Effector memory CD8-positive, alpha-beta T cell (primary cell): Measurements from ENCODE around the gene INMT.

Experiments used
- ATAC-seq: fragments of 150-1000 bp; cut with Tn5 transposase; replicated peaks from 2 replicates; pipeline ENCODE4 v1.10.0; 2021; ENCODE audit warnings: mild to moderate bottlenecking, moderate library complexity
- DNase-seq, 3 experiments: peaks; one replicate each; pipeline ENCODE4 v3.0.0; 2021
- H3K27ac Mint-ChIP-seq, 2 donors: one replicate each; pipeline ENCODE4 v1.8.0; 2022; ENCODE audit warnings: mild to moderate bottlenecking in 2 of 2, mixed read lengths in 2 of 2, moderate library complexity in 2 of 2
- H3K27me3 Mint-ChIP-seq, 2 donors: one replicate each; pipeline ENCODE4 v1.8.0; 2022; ENCODE audit warnings: mixed read lengths in 2 of 2
- H3K36me3 Mint-ChIP-seq: one replicate; pipeline ENCODE4 v1.8.0; 2022; ENCODE audit warnings: mild to moderate bottlenecking, moderate library complexity, mixed read lengths; ENCODE audit not compliant: insufficient read depth
- H3K4me1 Mint-ChIP-seq, 2 donors: one replicate each; pipeline ENCODE4 v1.8.0; 2022; ENCODE audit warnings: low read depth in 2 of 2, mixed read lengths in 2 of 2
- H3K4me3 Mint-ChIP-seq, 2 donors: one replicate each; pipeline ENCODE4 v1.8.0; 2022; ENCODE audit warnings: mild to moderate bottlenecking in 2 of 2, mixed read lengths in 2 of 2, moderate library complexity in 2 of 2
- H3K9me3 Mint-ChIP-seq, 2 donors: one replicate each; pipeline ENCODE4 v1.8.0; 2022; ENCODE audit warnings: mixed read lengths in 2 of 2

INMT gene

GRCh38 chr7:30745261-30745941 lies 6.5 kb upstream of the INMT start:
- Mint-ChIP-seq H3K4me3 (no peak overlapping the region), H3K4me1 (peaks cover 16 to 20% of the 10 kb centered on the region in 2 donors), H3K36me3 (no peaks in the 10 kb centered on the region), H3K27me3 (no peaks in the 10 kb centered on the region), H3K27ac (peak overlapping the region in 1 of 2 donors; percentile 56), H3K9me3 (no peaks in the 10 kb centered on the region)
- DNase-seq (no peak), ATAC-seq (no peak)

- no peaks in the 10 kb centered on the region for H3K36me3 Mint-ChIP-seq
- peaks cover 0 to 4% of the 10 kb centered on the region in 2 donors for H3K4me1 Mint-ChIP-seq
- ATAC-seq (no peak), DNase-seq (no peak)
- no peak overlapping the region for H3K27ac Mint-ChIP-seq
- no peaks in the 10 kb centered on the region for H3K9me3 Mint-ChIP-seq
- peaks cover 5 to 29% of the 10 kb centered on the region in 2 donors for H3K27me3 Mint-ChIP-seq
- no peak overlapping the region for H3K4me3 Mint-ChIP-seq
These were observed 1.9 kb upstream of the INMT start for GRCh38 chr7:30750010-30750409.

- no peak for DNase-seq
- Mint-ChIP-seq H3K27me3 (peaks cover 5 to 29% of the 10 kb centered on the region in 2 donors), H3K36me3 (no peaks in the 10 kb centered on the region), H3K4me1 (no peaks in the 10 kb centered on the region), H3K27ac (no peak overlapping the region), H3K9me3 (no peaks in the 10 kb centered on the region), H3K4me3 (no peak overlapping the region)
- ATAC-seq = no peak
These were observed 968 bp upstream of the INMT start for GRCh38 chr7:30750683-30751650.

- DNase-seq (no peak), ATAC-seq (no peak)
- no peak overlapping the region for H3K4me3 Mint-ChIP-seq
- H3K9me3 Mint-ChIP-seq = no peaks in the 10 kb centered on the region
- no peaks in the 10 kb centered on the region for H3K36me3 Mint-ChIP-seq
- no peaks in the 10 kb centered on the region for H3K4me1 Mint-ChIP-seq
- no peak overlapping the region for H3K27ac Mint-ChIP-seq
- H3K27me3 Mint-ChIP-seq = peaks cover 5 to 37% of the 10 kb centered on the region in 2 donors
These were observed 549 bp downstream of the INMT start for GRCh38 chr7:30752484-30752883.

GRCh38 chr7:30752979-30753378 lies 1.0 kb downstream of the INMT start:
- no peaks in the 10 kb centered on the region for H3K36me3 Mint-ChIP-seq

GRCh38 chr7:30754315-30754877 lies 2.5 kb downstream of the INMT start:
- Mint-ChIP-seq H3K36me3 (no peaks in the 10 kb centered on the region), H3K4me1 (no peaks in the 10 kb centered on the region), H3K4me3 (no peak overlapping the region), H3K27me3 (peaks cover 7 to 55% of the 10 kb centered on the region in 2 donors), H3K9me3 (no peaks in the 10 kb centered on the region), H3K27ac (no peak overlapping the region)
- DNase-seq (no peak), ATAC-seq (no peak)

More at GRCh38 chr7:30752979-30753378, 1.0 kb downstream of the INMT start:
- no peak overlapping the region for H3K27ac Mint-ChIP-seq
- DNase-seq = no peak
- peaks cover 5 to 42% of the 10 kb centered on the region in 2 donors for H3K27me3 Mint-ChIP-seq
- no peak overlapping the region for H3K4me3 Mint-ChIP-seq
- H3K9me3 Mint-ChIP-seq = no peaks in the 10 kb centered on the region
- no peak for ATAC-seq
- H3K4me1 Mint-ChIP-seq = no peaks in the 10 kb centered on the region

- no peak for ATAC-seq
- Mint-ChIP-seq H3K27me3 (peaks cover 19 to 67% of the 10 kb centered on the region in 2 donors), H3K4me1 (no peaks in the 10 kb centered on the region), H3K4me3 (no peak overlapping the region), H3K9me3 (no peaks in the 10 kb centered on the region), H3K36me3 (no peaks in the 10 kb centered on the region), H3K27ac (no peak overlapping the region)
- DNase-seq = no peak
These were observed 3.6 kb downstream of the INMT start for GRCh38 chr7:30755384-30756154.

- Mint-ChIP-seq H3K36me3 (no peaks in the 10 kb centered on the region), H3K27ac (no peak overlapping the region), H3K27me3 (peaks cover 21 to 65% of the 10 kb centered on the region in 2 donors), H3K9me3 (no peaks in the 10 kb centered on the region), H3K4me3 (no peak overlapping the region), H3K4me1 (no peaks in the 10 kb centered on the region)
- ATAC-seq (no peak), DNase-seq (no peak)
These were observed 5.4 kb downstream of the INMT start for GRCh38 chr7:30757342-30757692.

- Mint-ChIP-seq H3K9me3 (no peaks in the 10 kb centered on the region), H3K27me3 (peaks cover 16 to 42% of the 10 kb centered on the region in 2 donors), H3K4me1 (no peaks in the 10 kb centered on the region), H3K36me3 (no peaks in the 10 kb centered on the region), H3K4me3 (no peak overlapping the region), H3K27ac (no peak overlapping the region)
- DNase-seq (no peak), ATAC-seq (no peak)
These were observed 8.7 kb downstream of the INMT start for GRCh38 chr7:30760514-30761213.

- Mint-ChIP-seq H3K36me3 (no peaks in the 10 kb centered on the region), H3K27me3 (peaks cover 16 to 42% of the 10 kb centered on the region in 2 donors), H3K4me3 (no peak overlapping the region), H3K4me1 (no peaks in the 10 kb centered on the region), H3K27ac (no peak overlapping the region), H3K9me3 (no peaks in the 10 kb centered on the region)
- DNase-seq (no peak), ATAC-seq (no peak)
These were observed 9.6 kb downstream of the INMT start for GRCh38 chr7:30761214-30762156.

- Mint-ChIP-seq H3K36me3 (no peaks in the 10 kb centered on the region), H3K4me3 (no peak overlapping the region), H3K27me3 (peaks cover 15 to 17% of the 10 kb centered on the region in 2 donors), H3K9me3 (no peaks in the 10 kb centered on the region), H3K27ac (no peak overlapping the region), H3K4me1 (no peaks in the 10 kb centered on the region)
- DNase-seq (no peak), ATAC-seq (no peak)
These were observed 12.4 kb downstream of the INMT start for GRCh38 chr7:30764030-30764975.
